ENCODE data around the gene ESPL1. TPM values are rescaled to one million over a fixed set of nuclear protein-coding genes. Genes with fewer than 3 reads are reported as not detected.
A peak's percentile ranks its signal among the peaks of the same experiment; 100 is the strongest.
"Not testable (repeated sequence)": the region's sequence is repeated elsewhere in the genome, so short reads cannot be mapped to it uniquely, and the experiment has no call there.

Gene ESPL1
- polyA plus RNA-seq, 3 donors from 2014 or later = 0.53 TPM; not detected in 2

GRCh38 chr12:53286448-53286847 is 18.3 kb downstream of the ESPL1 start:
- H3K36me3 Mint-ChIP-seq = no peaks in the 10 kb centered on the region
- DNase-seq = no peak
- no peaks in the 10 kb centered on the region for H3K9me3 Mint-ChIP-seq
- H3K27me3 Mint-ChIP-seq (ENCODE audit: low read depth in 3 of 3) = peaks cover 0 to 2% (median 0%) of the 10 kb centered on the region in 3 donors
- no peak overlapping the region for H3K4me3 Mint-ChIP-seq
- peaks cover 2 to 6% of the 10 kb centered on the region in 2 donors for H3K4me1 Mint-ChIP-seq
- H3K27ac Mint-ChIP-seq = no peak overlapping the region

GRCh38 chr12:53287741-53288216 is 19.7 kb downstream of the ESPL1 start:
- peak; percentile 55 to 75 (median 63) for DNase-seq
- Mint-ChIP-seq H3K36me3 (no peaks in the 10 kb centered on the region), H3K4me3 (no peak overlapping the region), H3K27me3 (ENCODE audit: low read depth in 3 of 3) (peaks cover 0 to 2% (median 0%) of the 10 kb centered on the region in 3 donors), H3K9me3 (no peaks in the 10 kb centered on the region), H3K4me1 (peaks cover 2 to 6% of the 10 kb centered on the region in 2 donors), H3K27ac (peak overlapping the region in 4 of 6 donors; percentile 8 to 73 (median 19))

- Mint-ChIP-seq H3K36me3 (no peaks in the 10 kb centered on the region), H3K27me3 (ENCODE audit: low read depth in 3 of 3) (peaks cover 0 to 2% (median 0%) of the 10 kb centered on the region in 3 donors), H3K9me3 (no peaks in the 10 kb centered on the region), H3K27ac (no peak overlapping the region), H3K4me1 (peaks cover 2 to 6% of the 10 kb centered on the region in 2 donors), H3K4me3 (no peak overlapping the region)
- no peak for DNase-seq
Observed at GRCh38 chr12:53288322-53288721, 20.2 kb downstream of the ESPL1 start.

GRCh38 chr12:53289891-53290290 is 21.8 kb downstream of the ESPL1 start:
- H3K4me1 Mint-ChIP-seq = peaks cover 5 to 9% of the 10 kb centered on the region in 2 donors
- no peaks in the 10 kb centered on the region for H3K9me3 Mint-ChIP-seq
- H3K27ac Mint-ChIP-seq = no peak overlapping the region
- H3K4me3 Mint-ChIP-seq = no peak overlapping the region
- no peak for DNase-seq
- no peaks in the 10 kb centered on the region for H3K36me3 Mint-ChIP-seq
- H3K27me3 Mint-ChIP-seq (ENCODE audit: low read depth in 3 of 3) = peaks cover 0 to 2% (median 0%) of the 10 kb centered on the region in 3 donors

- Mint-ChIP-seq H3K27me3 (ENCODE audit: low read depth in 3 of 3) (peaks cover 0 to 2% (median 0%) of the 10 kb centered on the region in 3 donors), H3K27ac (no peak overlapping the region), H3K4me1 (peaks cover 13 to 16% of the 10 kb centered on the region in 2 donors), H3K9me3 (no peaks in the 10 kb centered on the region), H3K4me3 (no peak overlapping the region), H3K36me3 (no peaks in the 10 kb centered on the region)
- no peak for DNase-seq
Observed at GRCh38 chr12:53290661-53291060, 22.6 kb downstream of the ESPL1 start.

- Mint-ChIP-seq H3K27me3 (ENCODE audit: low read depth in 3 of 3) (peaks cover 0 to 2% (median 0%) of the 10 kb centered on the region in 3 donors), H3K4me3 (no peak overlapping the region), H3K9me3 (no peaks in the 10 kb centered on the region), H3K4me1 (peaks cover 28 to 31% of the 10 kb centered on the region in 2 donors), H3K27ac (no peak overlapping the region), H3K36me3 (peaks cover 0 to under 1% (median 0%) of the 10 kb centered on the region in 3 donors)
- no peak for DNase-seq
Observed at GRCh38 chr12:53292426-53292825, 24.3 kb downstream of the ESPL1 start.

GRCh38 chr12:53295070-53295890 is 27.2 kb downstream of the ESPL1 start, which contains the start of gene PFDN5:
Gene PFDN5 (plus strand): TSS chr12:53295542. CDS start chr12:53295568, 26 bp downstream.
- Mint-ChIP-seq H3K27ac (peak within 1 kb of the TSS; percentile 94 to 99 (median 98)), H3K27me3 (ENCODE audit: low read depth in 3 of 3) (peaks cover 7 to 8% (median 8%) of the 10 kb centered on the region in 3 donors), H3K4me3 (peak within 1 kb of the TSS; percentile 98 to 99 (median 99)), H3K9me3 (no peaks in the 10 kb centered on the region), H3K36me3 (peaks cover 0 to 14% (median 0%) of the 10 kb centered on the region in 3 donors), H3K4me1 (peaks cover 46 to 53% of the 10 kb centered on the region in 2 donors)
- peak; percentile 82 to 88 (median 87) for DNase-seq

- no peak for DNase-seq
Observed at GRCh38 chr12:53295891-53296219, 27.8 kb downstream of the ESPL1 start.

GRCh38 chr12:53297106-53297505 is 29.0 kb downstream of the ESPL1 start:
- not testable (repeated sequence) for DNase-seq; H3K27me3 Mint-ChIP-seq (ENCODE audit: low read depth in 3 of 3); H3K9me3 Mint-ChIP-seq
- Mint-ChIP-seq H3K36me3 (peaks cover 0 to 17% (median under 1%) of the 10 kb centered on the region in 3 donors), H3K4me1 (peaks cover 59 to 71% of the 10 kb centered on the region in 2 donors), H3K27ac (peak overlapping the region in 5 of 6 donors; percentile 47 to 98 (median 61)), H3K4me3 (peak overlapping the region; percentile 64 to 99 (median 98))

More at GRCh38 chr12:53295891-53296219, 27.8 kb downstream of the ESPL1 start:
- peaks cover 8 to 10% (median 8%) of the 10 kb centered on the region in 3 donors for H3K27me3 Mint-ChIP-seq (ENCODE audit: low read depth in 3 of 3)
- peak overlapping the region; percentile 98 to 99 (median 99) for H3K4me3 Mint-ChIP-seq
- peak overlapping the region; percentile 94 to 99 (median 98) for H3K27ac Mint-ChIP-seq
- peaks cover 0 to 17% (median 0%) of the 10 kb centered on the region in 3 donors for H3K36me3 Mint-ChIP-seq
- H3K4me1 Mint-ChIP-seq = peaks cover 51 to 59% of the 10 kb centered on the region in 2 donors
- no peaks in the 10 kb centered on the region for H3K9me3 Mint-ChIP-seq

GRCh38 chr12:53298164-53298563 is 30.1 kb downstream of the ESPL1 start:
- peaks cover 7 to 25% (median 8%) of the 10 kb centered on the region in 3 donors for H3K36me3 Mint-ChIP-seq
- H3K9me3 Mint-ChIP-seq = no peaks in the 10 kb centered on the region
- peaks cover 8 to 10% (median 10%) of the 10 kb centered on the region in 3 donors for H3K27me3 Mint-ChIP-seq (ENCODE audit: low read depth in 3 of 3)
- peak overlapping the region; percentile 46 to 83 (median 64) for H3K27ac Mint-ChIP-seq
- H3K4me1 Mint-ChIP-seq = peaks cover 64 to 81% of the 10 kb centered on the region in 2 donors
- peak overlapping the region; percentile 11 to 99 (median 64) for H3K4me3 Mint-ChIP-seq
- no peak for DNase-seq

- Mint-ChIP-seq H3K4me1 (peaks cover 66 to 82% of the 10 kb centered on the region in 2 donors), H3K27ac (peak overlapping the region; percentile 78 to 95 (median 94)), H3K36me3 (peaks cover 7 to 25% (median 8%) of the 10 kb centered on the region in 3 donors), H3K27me3 (ENCODE audit: low read depth in 3 of 3) (peaks cover 8 to 10% (median 10%) of the 10 kb centered on the region in 3 donors), H3K9me3 (no peaks in the 10 kb centered on the region), H3K4me3 (peak overlapping the region; percentile 98 to 99 (median 99))
- DNase-seq = peak in 1 of 3 donors; percentile 31
Observed at GRCh38 chr12:53299101-53299453, 31.0 kb downstream of the ESPL1 start.

GRCh38 chr12:53299454-53300180 is 31.5 kb downstream of the ESPL1 start, which contains the start of gene MYG1:
Gene MYG1 (plus strand): TSS chr12:53299695. CDS start chr12:53299738, 43 bp downstream.
- H3K9me3 Mint-ChIP-seq = no peaks in the 10 kb centered on the region
- peak; percentile 81 to 85 (median 83) for DNase-seq
- peak within 1 kb of the TSS; percentile 98 to 99 (median 99) for H3K4me3 Mint-ChIP-seq
- peak within 1 kb of the TSS; percentile 78 to 95 (median 94) for H3K27ac Mint-ChIP-seq
- peaks cover 7 to 25% (median 8%) of the 10 kb centered on the region in 3 donors for H3K36me3 Mint-ChIP-seq
- H3K4me1 Mint-ChIP-seq = peaks cover 65 to 82% of the 10 kb centered on the region in 2 donors
- H3K27me3 Mint-ChIP-seq (ENCODE audit: low read depth in 3 of 3) = peaks cover 8 to 10% (median 10%) of the 10 kb centered on the region in 3 donors

GRCh38 chr12:53300187-53300586 is 32.1 kb downstream of the ESPL1 start:
- H3K27ac Mint-ChIP-seq = peak overlapping the region; percentile 78 to 95 (median 94)
- H3K4me3 Mint-ChIP-seq = peak overlapping the region; percentile 98 to 99 (median 99)
- H3K27me3 Mint-ChIP-seq (ENCODE audit: low read depth in 3 of 3) = peaks cover 8 to 10% (median 10%) of the 10 kb centered on the region in 3 donors
- H3K9me3 Mint-ChIP-seq = no peaks in the 10 kb centered on the region
- no peak for DNase-seq
- peaks cover 60 to 77% of the 10 kb centered on the region in 2 donors for H3K4me1 Mint-ChIP-seq
- H3K36me3 Mint-ChIP-seq = peaks cover 7 to 25% (median 8%) of the 10 kb centered on the region in 3 donors
